ENCODE data around the gene DDN. TPM values are rescaled to one million over a fixed set of nuclear protein-coding genes. Genes with fewer than 3 reads are reported as not detected.

Gene DDN
- total RNA-seq, 1 experiment from 2014 or later, result 0.35 TPM

DNA sequence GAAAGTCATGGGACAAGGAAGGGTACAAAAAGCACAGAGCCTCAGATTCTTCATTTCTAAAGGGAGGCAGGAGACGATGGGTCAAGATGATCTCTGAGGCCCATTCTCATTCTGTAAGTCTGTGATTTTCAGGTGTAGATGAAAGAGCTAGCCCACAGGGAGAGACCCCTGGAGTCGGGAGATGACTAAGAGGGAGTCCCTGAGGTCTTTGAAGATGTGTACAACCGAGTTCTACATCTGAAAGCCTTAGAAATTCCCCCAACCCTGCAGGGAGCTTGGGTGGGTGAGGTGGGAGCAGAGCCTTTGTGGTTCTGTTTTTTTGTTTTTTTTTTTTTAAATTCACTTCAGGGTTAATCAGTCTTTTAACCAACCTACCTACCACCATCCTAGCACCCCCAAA lies 30.7 kb downstream of the DDN start:
- Histone ChIP-seq H3T11ph (ENCODE audit: low read length) (no peak overlapping the region), H3K27me3 (ENCODE audit: insufficient read depth, low read length) (peaks cover 58% of the 10 kb centered on the region), H3K14ac (ENCODE audit: insufficient read depth, low read length) (no peak overlapping the region), H4K20me1 (ENCODE audit: control insufficient read depth, insufficient read depth, insufficient read length) (no peaks in the 10 kb centered on the region), H2AFZ (ENCODE audit: low read length) (no peak overlapping the region), H4K8ac (replicated peaks; ENCODE audit: insufficient read length, low read depth, low read length) (no peak overlapping the region), H3K4me1 (ENCODE audit: insufficient read depth, low read length) (peaks cover 11% of the 10 kb centered on the region), H2AK5ac (ENCODE audit: insufficient read length, low read length) (no peak overlapping the region), H3K23ac (ENCODE audit: insufficient read length, low read depth, low read length) (no peak overlapping the region), H3K18ac (ENCODE audit: insufficient read length, low read depth, low read length) (no peak overlapping the region), H3K79me1 (ENCODE audit: insufficient read depth, low read depth, low read length, poor library complexity, severe bottlenecking) (no peaks in the 10 kb centered on the region), H3K79me2 (ENCODE audit: insufficient read depth, low read length) (no peaks in the 10 kb centered on the region), H2BK5ac (ENCODE audit: insufficient read length, low read length) (no peak overlapping the region), H4K5ac (ENCODE audit: insufficient read length, low read depth, low read length) (no peak overlapping the region), H3K56ac (ENCODE audit: insufficient read length, low read depth, low read length) (no peak overlapping the region), H3K27ac (ENCODE audit: insufficient read length, low read depth, low read length) (no peak overlapping the region), H3K4ac (ENCODE audit: low read depth, low read length) (no peak overlapping the region), H2BK15ac (ENCODE audit: low read depth, low read length) (no peak overlapping the region), H3K9ac (ENCODE audit: extremely low read depth, insufficient read length, low read length) (no peak overlapping the region), H2BK12ac (ENCODE audit: insufficient read length, low read depth, low read length) (no peak overlapping the region), H3K4me2 (ENCODE audit: insufficient read depth, insufficient read length, low read length) (no peak overlapping the region), H3K23me2 (ENCODE audit: insufficient read length, low read depth, low read length, poor library complexity, severe bottlenecking) (peaks cover 9% of the 10 kb centered on the region), H3K9me3 (ENCODE audit: control insufficient read depth, low read depth, low read length) (no peaks in the 10 kb centered on the region), H4K91ac (ENCODE audit: insufficient read length, low read depth, low read length) (no peak overlapping the region), H2BK120ac (ENCODE audit: low read depth, low read length, poor library complexity, severe bottlenecking) (no peak overlapping the region), H2BK20ac (ENCODE audit: low read depth, low read length, poor library complexity, severe bottlenecking) (no peak overlapping the region)
- TF ChIP-seq, protein P1, sequence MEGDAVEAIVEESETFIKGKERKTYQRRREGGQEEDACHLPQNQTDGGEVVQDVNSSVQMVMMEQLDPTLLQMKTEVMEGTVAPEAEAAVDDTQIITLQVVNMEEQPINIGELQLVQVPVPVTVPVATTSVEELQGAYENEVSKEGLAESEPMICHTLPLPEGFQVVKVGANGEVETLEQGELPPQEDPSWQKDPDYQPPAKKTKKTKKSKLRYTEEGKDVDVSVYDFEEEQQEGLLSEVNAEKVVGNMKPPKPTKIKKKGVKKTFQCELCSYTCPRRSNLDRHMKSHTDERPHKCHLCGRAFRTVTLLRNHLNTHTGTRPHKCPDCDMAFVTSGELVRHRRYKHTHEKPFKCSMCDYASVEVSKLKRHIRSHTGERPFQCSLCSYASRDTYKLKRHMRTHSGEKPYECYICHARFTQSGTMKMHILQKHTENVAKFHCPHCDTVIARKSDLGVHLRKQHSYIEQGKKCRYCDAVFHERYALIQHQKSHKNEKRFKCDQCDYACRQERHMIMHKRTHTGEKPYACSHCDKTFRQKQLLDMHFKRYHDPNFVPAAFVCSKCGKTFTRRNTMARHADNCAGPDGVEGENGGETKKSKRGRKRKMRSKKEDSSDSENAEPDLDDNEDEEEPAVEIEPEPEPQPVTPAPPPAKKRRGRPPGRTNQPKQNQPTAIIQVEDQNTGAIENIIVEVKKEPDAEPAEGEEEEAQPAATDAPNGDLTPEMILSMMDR (conservative IDR thresholded peaks at IDR 0.05), result no peak
- Mint-ChIP-seq H3K27me3 (ENCODE audit: low read depth) (peaks cover 67% of the 10 kb centered on the region), H3K36me3 (ENCODE audit: insufficient read depth in 1 of 3, low read depth in 3 of 3) (no peaks in the 10 kb centered on the region; a peak in 1 of 7 replicates), H3K9me3 (peaks cover 0 to 2% of the 10 kb centered on the region in 2 experiments; a peak in 3 of 5 replicates), H3K4me1 (peaks cover 61 to 63% of the 10 kb centered on the region in 2 experiments), H3K27ac (peak overlapping the region in 1 of 3 experiments; percentile 35; a peak in 1 of 7 replicates), H3K4me3 (peak overlapping the region in 1 of 2 experiments; percentile 28; a peak in 3 of 5 replicates)
- no CpG with 5 or more reads among the region's 3 CpGs for WGBS (ENCODE audit: extremely low coverage, insufficient read length, low lambda C conversion rate)
- DNase-seq, result no peak
